GM19452 (cell line): ENCODE data around the gene CEP72.
"Not testable (repeated sequence)": the region's sequence is repeated elsewhere in the genome, so short reads cannot be mapped to it uniquely, and the experiment has no call there.

ENCODE experiments used
- ATAC-seq: cut with Tn5 transposase; IDR thresholded peaks from one replicate; pipeline ENCODE4 v1.9.1; 2021; ENCODE audit not compliant: unreplicated experiment

The CEP72 gene

GRCh38 chr5:611731-612486 lies at the start of gene CEP72:
CEP72 (plus strand) TSS chr5:612340; CDS start chr5:612362, 22 bp downstream.
- peak; percentile 81 for ATAC-seq

GRCh38 chr5:565782-566440 lies 46.2 kb upstream of the CEP72 start:
- no peak for ATAC-seq

GRCh38 chr5:566636-567309 lies 45.4 kb upstream of the CEP72 start:
- ATAC-seq: no peak

GRCh38 chr5:567664-568060 lies 44.5 kb upstream of the CEP72 start:
- no peak for ATAC-seq

GRCh38 chr5:568061-568781 lies 43.9 kb upstream of the CEP72 start:
- no peak for ATAC-seq

- no peak for ATAC-seq
Observed at GRCh38 chr5:568809-569208, 43.3 kb upstream of the CEP72 start.

GRCh38 chr5:569358-569867 lies 42.7 kb upstream of the CEP72 start:
- no peak for ATAC-seq

DNA sequence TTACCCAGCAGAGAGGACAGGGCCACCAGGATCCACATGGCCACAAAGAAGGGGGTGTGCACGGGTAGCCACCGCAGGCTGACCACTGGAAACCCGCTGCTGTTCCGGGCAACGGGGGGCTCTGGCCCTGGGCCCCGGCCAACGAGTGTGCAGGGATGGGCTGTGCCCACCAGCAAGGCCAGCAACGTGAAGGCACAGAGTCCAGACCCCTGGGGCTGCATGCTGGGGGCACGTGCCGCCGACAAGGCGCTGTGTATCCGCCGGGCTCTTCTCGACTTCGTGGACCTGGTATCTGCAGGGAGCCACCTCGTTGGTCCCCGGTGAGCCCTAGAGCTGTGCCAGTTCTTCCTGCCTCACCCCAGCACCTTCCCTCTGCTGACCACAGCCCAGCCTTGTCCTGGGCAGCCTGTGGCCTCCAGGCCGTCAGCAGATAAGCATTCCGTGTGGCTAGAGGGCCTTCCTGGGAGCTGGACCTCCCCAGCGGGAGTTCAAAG lies 42.2 kb upstream of the CEP72 start:
- no peak for ATAC-seq

DNA sequence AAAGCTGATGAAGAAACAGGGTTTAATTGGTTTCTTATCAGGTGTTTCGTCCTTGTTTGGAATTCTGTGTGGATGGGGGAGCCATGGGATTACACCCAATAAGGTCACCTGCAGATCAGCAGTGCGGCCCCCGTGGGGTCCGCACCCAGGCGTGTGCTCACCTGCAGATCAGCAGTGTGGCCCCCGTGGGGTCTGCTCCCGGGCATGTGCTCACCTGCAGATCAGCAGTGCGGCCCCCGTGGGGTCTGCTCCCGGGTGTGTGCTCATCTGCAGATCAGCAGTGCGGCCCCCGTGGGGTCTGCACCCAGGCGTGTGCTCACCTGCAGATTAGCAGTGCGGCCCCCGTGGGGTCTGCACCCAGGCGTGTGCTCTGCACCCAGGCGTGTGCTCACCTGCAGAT lies 41.7 kb upstream of the CEP72 start:
- no peak for ATAC-seq

- no peak for ATAC-seq
Observed at GRCh38 chr5:570886-571285, 41.3 kb upstream of the CEP72 start.

DNA sequence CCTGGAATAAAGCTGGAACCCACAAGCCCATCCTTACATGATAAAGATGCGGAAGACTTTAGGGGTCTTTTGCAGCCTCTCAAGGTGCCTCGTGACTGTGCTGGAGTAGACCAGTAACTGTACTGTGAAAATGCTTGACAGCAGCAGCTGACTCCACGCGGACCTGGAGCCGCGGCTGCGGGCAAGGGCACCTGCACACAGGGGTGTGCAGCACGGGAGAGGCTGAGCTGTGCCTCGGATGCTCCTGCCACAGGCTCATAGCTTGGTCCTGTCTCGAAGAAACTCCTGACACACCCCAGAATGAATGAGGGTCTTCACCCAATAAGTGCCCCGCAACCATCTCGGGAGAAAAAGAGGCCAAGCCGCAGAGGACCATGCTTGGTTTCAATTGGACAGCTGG lies 40.3 kb upstream of the CEP72 start:
- no peak for ATAC-seq

- no peak for ATAC-seq
Observed at GRCh38 chr5:572398-573019, 39.6 kb upstream of the CEP72 start.

GRCh38 chr5:573206-573605 lies 38.9 kb upstream of the CEP72 start:
- ATAC-seq: no peak

GRCh38 chr5:573976-574375 lies 38.2 kb upstream of the CEP72 start:
- ATAC-seq: no peak

DNA sequence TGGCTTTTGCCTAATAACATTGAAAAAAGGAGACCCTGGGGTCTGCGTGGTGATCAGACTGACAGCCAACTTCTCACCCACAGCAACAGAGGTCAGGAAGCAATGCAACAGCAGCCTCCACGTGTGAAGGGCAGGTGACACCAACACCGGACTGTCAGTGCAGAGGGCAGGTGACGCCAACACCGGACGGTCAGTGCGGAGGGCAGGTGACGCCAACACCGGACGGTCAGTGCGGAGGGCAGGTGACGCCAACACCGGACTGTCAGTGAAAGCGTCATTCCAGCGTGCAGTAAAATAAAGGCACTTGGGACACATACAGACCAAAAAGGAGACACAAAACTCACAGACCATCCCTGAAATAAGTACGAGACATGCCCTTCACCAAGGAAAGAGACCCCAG lies 37.2 kb upstream of the CEP72 start:
- no peak for ATAC-seq

DNA sequence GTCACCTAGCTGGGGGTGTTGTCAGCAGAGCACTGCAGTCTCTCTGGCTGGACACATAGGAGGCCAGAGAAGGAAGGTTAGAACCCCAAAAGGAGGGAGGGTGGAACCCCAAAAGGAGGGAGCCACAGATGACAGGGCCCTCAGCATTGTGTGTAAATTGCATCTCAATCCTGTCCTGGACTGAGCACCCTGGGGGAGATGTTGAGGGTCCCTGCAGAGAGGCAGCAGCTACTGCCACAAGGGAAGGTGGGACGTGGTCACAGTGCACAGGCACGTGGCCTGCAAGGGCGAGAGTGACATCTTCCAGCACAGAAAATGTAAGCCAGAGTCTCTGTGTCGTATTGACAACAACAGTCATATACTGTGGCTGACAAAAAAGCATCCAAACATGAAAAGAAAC lies 36.5 kb upstream of the CEP72 start:
- ATAC-seq: no peak

DNA sequence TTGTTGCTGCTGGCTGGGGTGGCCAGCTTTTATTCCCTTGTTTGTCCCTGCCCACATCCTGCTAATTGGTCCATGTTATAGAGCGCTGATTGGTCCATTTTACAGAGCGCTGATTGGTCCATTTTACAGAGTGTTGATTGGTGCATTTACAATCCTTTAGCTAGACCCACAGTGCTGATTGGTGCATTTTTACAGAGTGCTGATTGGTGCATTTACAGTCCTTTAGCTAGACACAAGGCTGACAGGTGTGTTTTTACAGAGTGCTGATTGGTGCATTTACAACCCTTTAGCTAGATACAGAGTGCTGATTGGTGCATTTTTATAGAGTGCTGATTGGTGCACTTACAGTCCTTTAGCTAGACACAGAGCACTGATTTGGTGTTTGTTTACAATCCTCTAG lies 34.9 kb upstream of the CEP72 start:
- ATAC-seq: not testable (repeated sequence)

GRCh38 chr5:577800-578199 lies 34.3 kb upstream of the CEP72 start:
- no peak for ATAC-seq

GRCh38 chr5:579211-579610 lies 32.9 kb upstream of the CEP72 start:
- ATAC-seq: no peak

DNA sequence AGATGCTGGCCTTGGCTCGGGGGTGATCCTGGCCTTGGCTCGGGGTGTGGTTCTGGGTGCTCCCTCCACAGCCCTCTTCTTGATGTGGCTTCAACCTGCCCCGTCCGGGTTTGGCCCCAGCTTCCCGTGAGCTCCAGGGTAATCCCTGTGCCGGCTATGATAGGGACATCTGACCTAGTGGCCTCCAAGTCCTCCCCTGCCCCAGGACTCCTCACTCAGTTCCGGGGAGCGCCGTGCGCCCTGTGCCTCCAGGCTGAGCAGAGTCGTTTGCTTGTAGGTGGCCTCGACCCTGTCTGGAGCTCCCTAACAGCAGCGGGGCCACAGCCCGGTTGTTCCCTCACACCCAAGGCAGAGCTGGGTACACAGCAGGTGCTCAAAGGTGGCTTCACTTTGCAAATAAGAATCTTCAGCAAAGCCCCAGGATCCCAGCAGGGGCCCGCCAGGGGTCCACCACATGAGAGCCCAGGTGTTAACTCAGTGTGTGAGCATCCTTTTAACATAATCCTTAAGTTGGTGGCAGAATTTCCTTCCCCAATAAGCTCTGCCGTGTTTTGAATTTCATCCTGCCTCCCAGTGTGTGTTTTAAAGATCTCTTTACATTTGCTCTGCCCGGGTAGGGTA lies 32.3 kb upstream of the CEP72 start:
- ATAC-seq: no peak
